ENCODE results near the gene KANK2. TPM values are rescaled to one million over a fixed set of nuclear protein-coding genes. Genes with fewer than 3 reads are reported as not detected.

Gene KANK2
- total and polyA plus RNA-seq, 2 of the 13 experiments (the other 11 are each of a cell fraction or from before 2014, with no cell fraction given): 5.7 to 12.9 TPM

DNA sequence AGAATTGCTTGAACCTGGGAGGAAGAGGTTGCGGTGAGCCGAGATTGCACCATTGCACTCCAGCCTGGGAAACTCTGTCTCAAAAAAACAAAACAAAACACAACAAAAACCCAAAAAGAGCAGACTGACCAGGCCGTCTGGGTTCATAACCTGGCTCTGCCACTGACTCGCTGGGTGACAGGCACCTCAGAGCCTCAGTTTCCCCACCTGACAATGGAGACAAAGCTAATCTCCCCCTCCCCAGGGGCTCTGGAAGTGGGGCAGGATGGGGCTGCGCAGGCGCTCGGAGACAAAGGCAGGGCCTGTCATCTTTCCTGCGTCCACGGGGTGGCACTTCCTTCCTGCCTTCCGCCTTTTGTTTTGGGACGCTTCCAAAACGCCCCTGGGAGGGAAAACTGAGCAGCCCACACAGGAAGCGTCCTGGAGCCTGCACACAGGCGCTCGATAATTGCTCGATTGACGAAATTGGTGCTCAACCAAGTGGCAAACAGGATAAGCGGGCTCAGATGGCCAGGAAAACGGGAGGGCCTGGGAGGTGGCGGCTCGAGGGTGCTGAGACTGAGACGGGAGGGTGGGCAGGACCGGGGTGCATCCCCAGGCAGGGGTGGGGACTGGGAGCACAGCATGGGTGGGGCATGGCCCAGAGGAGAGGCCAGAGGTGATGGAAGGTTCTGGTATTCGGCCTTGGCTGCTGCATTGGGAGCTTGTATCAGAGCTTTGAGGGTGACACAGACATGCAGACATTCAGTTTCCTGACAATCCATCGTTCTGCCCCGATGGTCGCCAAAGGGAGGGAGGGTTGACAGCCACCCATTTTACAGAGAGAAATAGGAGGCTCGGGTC is 59.6 kb downstream of the KANK2 start (continued):
- TF ChIP-seq, protein P1, sequence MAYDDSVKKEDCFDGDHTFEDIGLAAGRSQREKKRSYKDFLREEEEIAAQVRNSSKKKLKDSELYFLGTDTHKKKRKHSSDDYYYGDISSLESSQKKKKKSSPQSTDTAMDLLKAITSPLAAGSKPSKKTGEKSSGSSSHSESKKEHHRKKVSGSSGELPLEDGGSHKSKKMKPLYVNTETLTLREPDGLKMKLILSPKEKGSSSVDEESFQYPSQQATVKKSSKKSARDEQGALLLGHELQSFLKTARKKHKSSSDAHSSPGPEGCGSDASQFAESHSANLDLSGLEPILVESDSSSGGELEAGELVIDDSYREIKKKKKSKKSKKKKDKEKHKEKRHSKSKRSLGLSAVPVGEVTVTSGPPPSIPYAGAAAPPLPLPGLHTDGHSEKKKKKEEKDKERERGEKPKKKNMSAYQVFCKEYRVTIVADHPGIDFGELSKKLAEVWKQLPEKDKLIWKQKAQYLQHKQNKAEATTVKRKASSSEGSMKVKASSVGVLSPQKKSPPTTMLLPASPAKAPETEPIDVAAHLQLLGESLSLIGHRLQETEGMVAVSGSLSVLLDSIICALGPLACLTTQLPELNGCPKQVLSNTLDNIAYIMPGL (CRISPR knock-in tag; IDR thresholded peaks at IDR 0.05; ENCODE audit: borderline replicate concordance in 1 of 2, low read depth in 1 of 2): 0 out of 4 replicates have a peak, but pooled peaks of 1 of the 2 experiments have one; percentile 45
- no peak for TF ChIP-seq ZIK1 (CRISPR knock-in tag; IDR thresholded peaks at IDR 0.05; ENCODE audit: borderline replicate concordance, low read depth)
- no peak for TF ChIP-seq ZNF18 (CRISPR knock-in tag; IDR thresholded peaks at IDR 0.05; ENCODE audit: insufficient replicate concordance)
- no peak for TF ChIP-seq BRF2 (CRISPR knock-in tag; IDR thresholded peaks at IDR 0.05)
- no peak for TF ChIP-seq FOSL1 (CRISPR knock-in tag; IDR thresholded peaks at IDR 0.05; ENCODE audit: borderline replicate concordance)
- TF ChIP-seq, protein P2, sequence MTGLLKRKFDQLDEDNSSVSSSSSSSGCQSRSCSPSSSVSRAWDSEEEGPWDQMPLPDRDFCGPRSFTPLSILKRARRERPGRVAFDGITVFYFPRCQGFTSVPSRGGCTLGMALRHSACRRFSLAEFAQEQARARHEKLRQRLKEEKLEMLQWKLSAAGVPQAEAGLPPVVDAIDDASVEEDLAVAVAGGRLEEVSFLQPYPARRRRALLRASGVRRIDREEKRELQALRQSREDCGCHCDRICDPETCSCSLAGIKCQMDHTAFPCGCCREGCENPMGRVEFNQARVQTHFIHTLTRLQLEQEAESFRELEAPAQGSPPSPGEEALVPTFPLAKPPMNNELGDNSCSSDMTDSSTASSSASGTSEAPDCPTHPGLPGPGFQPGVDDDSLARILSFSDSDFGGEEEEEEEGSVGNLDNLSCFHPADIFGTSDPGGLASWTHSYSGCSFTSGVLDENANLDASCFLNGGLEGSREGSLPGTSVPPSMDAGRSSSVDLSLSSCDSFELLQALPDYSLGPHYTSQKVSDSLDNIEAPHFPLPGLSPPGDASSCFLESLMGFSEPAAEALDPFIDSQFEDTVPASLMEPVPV (CRISPR knock-in tag; IDR thresholded peaks at IDR 0.05): no peak
- no peak for TF ChIP-seq TEF (CRISPR knock-in tag; IDR thresholded peaks at IDR 0.05)
- TF ChIP-seq ZNF335 (CRISPR knock-in tag; IDR thresholded peaks at IDR 0.05): no peak; the same call in 1 of the 2 replicates
- no peak for TF ChIP-seq NFKBIZ (CRISPR knock-in tag; IDR thresholded peaks at IDR 0.05)
- no peak for TF ChIP-seq MTA3 (CRISPR knock-in tag; IDR thresholded peaks at IDR 0.05)
- TF ChIP-seq, protein P3, sequence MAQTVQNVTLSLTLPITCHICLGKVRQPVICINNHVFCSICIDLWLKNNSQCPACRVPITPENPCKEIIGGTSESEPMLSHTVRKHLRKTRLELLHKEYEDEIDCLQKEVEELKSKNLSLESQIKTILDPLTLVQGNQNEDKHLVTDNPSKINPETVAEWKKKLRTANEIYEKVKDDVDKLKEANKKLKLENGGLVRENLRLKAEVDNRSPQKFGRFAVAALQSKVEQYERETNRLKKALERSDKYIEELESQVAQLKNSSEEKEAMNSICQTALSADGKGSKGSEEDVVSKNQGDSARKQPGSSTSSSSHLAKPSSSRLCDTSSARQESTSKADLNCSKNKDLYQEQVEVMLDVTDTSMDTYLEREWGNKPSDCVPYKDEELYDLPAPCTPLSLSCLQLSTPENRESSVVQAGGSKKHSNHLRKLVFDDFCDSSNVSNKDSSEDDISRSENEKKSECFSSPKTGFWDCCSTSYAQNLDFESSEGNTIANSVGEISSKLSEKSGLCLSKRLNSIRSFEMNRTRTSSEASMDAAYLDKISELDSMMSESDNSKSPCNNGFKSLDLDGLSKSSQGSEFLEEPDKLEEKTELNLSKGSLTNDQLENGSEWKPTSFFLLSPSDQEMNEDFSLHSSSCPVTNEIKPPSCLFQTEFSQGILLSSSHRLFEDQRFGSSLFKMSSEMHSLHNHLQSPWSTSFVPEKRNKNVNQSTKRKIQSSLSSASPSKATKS (CRISPR knock-in tag; IDR thresholded peaks at IDR 0.05): no peak
- TF ChIP-seq EED (CRISPR knock-in tag; IDR thresholded peaks at IDR 0.05): no peak
- no peak for TF ChIP-seq SYNCRIP (IDR thresholded peaks at IDR 0.05; ENCODE audit: insufficient read depth, low read depth, low read length)
- TF ChIP-seq ELF1 (CRISPR knock-in tag; IDR thresholded peaks at IDR 0.05): no peak; the same call in 1 of the 2 replicates
- no peak; the same call in 1 of the 2 replicates for TF ChIP-seq TGIF2 (CRISPR knock-in tag; IDR thresholded peaks at IDR 0.05)
- peak; percentile 69 for TF ChIP-seq TFDP1 (CRISPR knock-in tag; IDR thresholded peaks at IDR 0.05; ENCODE audit: borderline replicate concordance)
- no peak for TF ChIP-seq MTF1 (CRISPR knock-in tag; IDR thresholded peaks at IDR 0.05)

Data from HepG2 (cell line).